Liver (tissue), 9 donors: Measurements from ENCODE around the gene GGN. TPM values are rescaled to one million over a fixed set of nuclear protein-coding genes. Genes with fewer than 3 reads are reported as not detected.

ENCODE experiments used
- DNase-seq: peaks from one replicate; pipeline ENCODE4 v3.0.0-alpha.2; 2017; ENCODE audit warnings: low spot score
- H3K27ac ChIP-seq, 2 donors: one replicate each; pipeline ENCODE4 v1.7.0; 2013; ENCODE audit warnings: inconsistent platforms in 2 of 2, low read length in 2 of 2, control low read depth in 1 of 2, low read depth in 1 of 2, mild to moderate bottlenecking in 1 of 2
- H3K27me3 ChIP-seq, 4 donors: one replicate each; pipeline versions ENCODE4 v1.6.1 to v1.7.0; 2013; ENCODE audit warnings: low read length in 3 of 4, inconsistent platforms in 1 of 4, mild to moderate bottlenecking in 1 of 4, moderate library complexity in 1 of 4; ENCODE audit not compliant: control insufficient read depth in 4 of 4, insufficient read depth in 4 of 4
- H3K36me3 ChIP-seq, 4 donors: one replicate each; pipeline versions ENCODE4 v1.6.1 to v1.7.0; 2013; ENCODE audit warnings: low read length in 3 of 4, mild to moderate bottlenecking in 3 of 4, low read depth in 1 of 4, moderate library complexity in 1 of 4; ENCODE audit not compliant: control insufficient read depth in 4 of 4, insufficient read depth in 3 of 4
- H3K4me1 ChIP-seq, 4 donors: one replicate each; pipeline versions ENCODE4 v1.6.1 to v1.7.0; 2013; ENCODE audit warnings: low read length in 3 of 4, mild to moderate bottlenecking in 3 of 4, moderate library complexity in 1 of 4; ENCODE audit not compliant: control insufficient read depth in 4 of 4, insufficient read depth in 4 of 4
- H3K4me3 ChIP-seq, 3 donors: one replicate each; pipeline versions ENCODE4 v1.6.1 to v1.7.0; 2013; ENCODE audit warnings: low read length in 3 of 3, control low read depth in 1 of 3, low read depth in 1 of 3, mild to moderate bottlenecking in 1 of 3
- H3K9ac ChIP-seq, 2 donors: one replicate each; pipeline ENCODE4 v1.7.0; 2013; ENCODE audit warnings: low read length in 2 of 2, mild to moderate bottlenecking in 2 of 2, moderate library complexity in 2 of 2, control low read depth in 1 of 2, low read depth in 1 of 2
- H3K9me3 ChIP-seq, 4 donors: one replicate each; pipeline versions ENCODE4 v1.6.1 to v1.7.0; 2013; ENCODE audit warnings: low read length in 3 of 4; ENCODE audit not compliant: control insufficient read depth in 4 of 4
- EGR1 ChIP-seq, 2 donors: IDR thresholded peaks; 2 replicates each; pipeline ENCODE4 v1.6.1; 2016 to 2018; ENCODE audit warnings: antibody characterized with exemption in 2 of 2, low read depth in 2 of 2
- FOXA1 ChIP-seq: IDR thresholded peaks from 2 replicates; pipeline ENCODE4 v1.6.1; 2016; ENCODE audit warnings: antibody characterized with exemption
- FOXA2 ChIP-seq: IDR thresholded peaks from 2 replicates; pipeline ENCODE4 v1.6.1; 2016; ENCODE audit warnings: antibody characterized with exemption
- GABPA ChIP-seq, 2 donors: IDR thresholded peaks in 1 of 2; conservative IDR thresholded peaks in 1 of 2; 2 replicates each; pipeline ENCODE4 v1.6.1; 2016; ENCODE audit warnings: antibody characterized with exemption in 2 of 2, mild to moderate bottlenecking in 1 of 2, moderate library complexity in 1 of 2
- HNF4A ChIP-seq, 2 donors: conservative IDR thresholded peaks; 2 replicates each; pipeline ENCODE4 v1.6.1; 2016; ENCODE audit warnings: antibody characterized with exemption in 2 of 2, mild to moderate bottlenecking in 2 of 2
- HNF4G ChIP-seq: IDR thresholded peaks from 2 replicates; pipeline ENCODE4 v1.6.1; 2016; ENCODE audit warnings: antibody characterized with exemption
- JUND ChIP-seq, 2 donors: IDR thresholded peaks; 2 replicates each; pipeline ENCODE4 v1.6.1; 2016; ENCODE audit warnings: antibody characterized with exemption in 2 of 2
- NR2F2 ChIP-seq: IDR thresholded peaks from 2 replicates; pipeline ENCODE4 v1.6.1; 2016; ENCODE audit warnings: antibody characterized with exemption
- RAD21 ChIP-seq, 2 donors: IDR thresholded peaks; 2 replicates each; pipeline ENCODE4 v1.6.1; 2016; ENCODE audit warnings: antibody characterized with exemption in 2 of 2, mild to moderate bottlenecking in 2 of 2
- RXRA ChIP-seq, 2 donors: IDR thresholded peaks; 2 replicates each; pipeline ENCODE4 v1.6.1; 2017 to 2018; ENCODE audit warnings: antibody characterized with exemption in 2 of 2, mild to moderate bottlenecking in 1 of 2
- SP1 ChIP-seq: IDR thresholded peaks from 2 replicates; pipeline ENCODE4 v1.6.1; 2018; ENCODE audit warnings: antibody characterized with exemption, mild to moderate bottlenecking
- TAF1 ChIP-seq: conservative IDR thresholded peaks from 2 replicates; pipeline ENCODE4 v1.6.1; 2016; ENCODE audit warnings: antibody characterized with exemption, mild to moderate bottlenecking
- YY1 ChIP-seq: IDR thresholded peaks from 2 replicates; pipeline ENCODE4 v1.6.1; 2016; ENCODE audit warnings: antibody characterized with exemption, mild to moderate bottlenecking
- WGBS: extraction: QIAGEN DNeasy Blood & Tissue Kit; methylation state at CpG from one replicate; pipeline ENCODE4 v1.1.7; 2013; 5-methylcytosine and 5-hydroxymethylcytosine counted together
- polyA plus RNA-seq, 2 donors: library from polyadenylated mRNA; stranded (reverse) in 1 of 2; unstranded in 1 of 2; fragments of 200-250 nt in 1 of 2; fragments of >200 nt in 1 of 2; fragmentation: Nextera tagmentation in 1 of 2; extraction: Ambion mirVana in 1 of 2; gene quantifications; one replicate each; pipeline versions ENCODE4 v1.2.1 to v1.2.3, GENCODE V29; 2013 to 2015
- total RNA-seq, 2 donors: library from RNA; depleted of rRNA; stranded (reverse); fragments of >200 nt; gene quantifications; one replicate each; pipeline ENCODE4 v1.2.3, GENCODE V29; 2014
- TF ChIP-seq, protein P1 (sequence below): IDR thresholded peaks from 2 replicates; pipeline ENCODE4 v1.6.1; 2016; ENCODE audit warnings: antibody characterized with exemption
- TF ChIP-seq, protein P2 (sequence below): fragments of 150-350 bp; IDR thresholded peaks from 2 replicates; pipeline ENCODE4 v1.5.1; 2017; ENCODE audit warnings: improper control_type of control experiment, low read depth, low read length; ENCODE audit not compliant: missing input control
- TF ChIP-seq, protein P3 (sequence below): IDR thresholded peaks from 2 replicates; pipeline ENCODE4 v1.6.1; 2016; ENCODE audit warnings: antibody characterized with exemption
- TF ChIP-seq, protein P4 (sequence below): IDR thresholded peaks from 2 replicates; pipeline ENCODE4 v1.6.1; 2016; ENCODE audit warnings: antibody characterized with exemption
- TF ChIP-seq, protein P5 (sequence below): IDR thresholded peaks from 2 replicates; pipeline ENCODE4 v1.6.1; 2016; ENCODE audit warnings: antibody characterized with exemption, mild to moderate bottlenecking
- donor health status: healthy.
- donor health status: healthy.
- donor health status: healthy.
- donor health status: healthy.
- donor health status: healthy.

The GGN gene
- total and polyA plus RNA-seq, 4 donors = not detected

DNA sequence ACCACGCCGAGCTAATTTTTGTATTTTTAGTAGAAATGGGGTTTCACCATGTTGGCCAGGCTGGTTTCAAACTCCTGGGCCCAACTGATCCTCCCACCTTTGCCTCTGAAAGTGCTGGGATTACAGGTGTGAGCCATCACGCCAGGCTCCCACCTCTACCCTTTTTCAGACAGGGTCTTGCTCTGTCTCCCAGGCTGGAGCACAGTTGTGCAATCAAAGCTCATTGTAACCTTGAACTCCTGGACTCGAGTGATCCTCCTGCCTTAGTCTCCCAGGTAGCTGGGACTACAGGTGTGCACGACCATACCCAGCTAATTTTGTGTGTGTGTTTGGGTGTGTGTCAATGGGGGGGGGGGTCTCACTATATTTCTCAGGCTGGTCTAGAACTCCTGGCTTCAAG lies 36.4 kb upstream of the GGN start:
- Histone ChIP-seq H3K27ac (no peak overlapping the region), H3K9ac (no peak overlapping the region), H3K36me3 (no peaks in the 10 kb centered on the region), H3K9me3 (no peaks in the 10 kb centered on the region), H3K4me3 (no peak overlapping the region), H3K4me1 (no peaks in the 10 kb centered on the region), H3K27me3 (no peaks in the 10 kb centered on the region)
- WGBS = 66% methylated on average over 5 of the region's 5 CpGs
- no peak for DNase-seq
- TF ChIP-seq, protein P1, sequence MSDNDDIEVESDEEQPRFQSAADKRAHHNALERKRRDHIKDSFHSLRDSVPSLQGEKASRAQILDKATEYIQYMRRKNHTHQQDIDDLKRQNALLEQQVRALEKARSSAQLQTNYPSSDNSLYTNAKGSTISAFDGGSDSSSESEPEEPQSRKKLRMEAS = no peak
- no peak for TF ChIP-seq JUND (IDR thresholded peaks at IDR 0.05)
- TF ChIP-seq, protein P2, sequence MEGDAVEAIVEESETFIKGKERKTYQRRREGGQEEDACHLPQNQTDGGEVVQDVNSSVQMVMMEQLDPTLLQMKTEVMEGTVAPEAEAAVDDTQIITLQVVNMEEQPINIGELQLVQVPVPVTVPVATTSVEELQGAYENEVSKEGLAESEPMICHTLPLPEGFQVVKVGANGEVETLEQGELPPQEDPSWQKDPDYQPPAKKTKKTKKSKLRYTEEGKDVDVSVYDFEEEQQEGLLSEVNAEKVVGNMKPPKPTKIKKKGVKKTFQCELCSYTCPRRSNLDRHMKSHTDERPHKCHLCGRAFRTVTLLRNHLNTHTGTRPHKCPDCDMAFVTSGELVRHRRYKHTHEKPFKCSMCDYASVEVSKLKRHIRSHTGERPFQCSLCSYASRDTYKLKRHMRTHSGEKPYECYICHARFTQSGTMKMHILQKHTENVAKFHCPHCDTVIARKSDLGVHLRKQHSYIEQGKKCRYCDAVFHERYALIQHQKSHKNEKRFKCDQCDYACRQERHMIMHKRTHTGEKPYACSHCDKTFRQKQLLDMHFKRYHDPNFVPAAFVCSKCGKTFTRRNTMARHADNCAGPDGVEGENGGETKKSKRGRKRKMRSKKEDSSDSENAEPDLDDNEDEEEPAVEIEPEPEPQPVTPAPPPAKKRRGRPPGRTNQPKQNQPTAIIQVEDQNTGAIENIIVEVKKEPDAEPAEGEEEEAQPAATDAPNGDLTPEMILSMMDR = no peak
- no peak for TF ChIP-seq FOXA1
- TF ChIP-seq HNF4A (conservative IDR thresholded peaks at IDR 0.05) = no peak
- no peak for TF ChIP-seq EGR1 (IDR thresholded peaks at IDR 0.05; ENCODE audit: low read depth in 2 of 2)
- no peak for TF ChIP-seq TAF1
- no peak for TF ChIP-seq RXRA (IDR thresholded peaks at IDR 0.05)
- TF ChIP-seq YY1 = no peak
- no peak for TF ChIP-seq SP1
- TF ChIP-seq, protein P3, sequence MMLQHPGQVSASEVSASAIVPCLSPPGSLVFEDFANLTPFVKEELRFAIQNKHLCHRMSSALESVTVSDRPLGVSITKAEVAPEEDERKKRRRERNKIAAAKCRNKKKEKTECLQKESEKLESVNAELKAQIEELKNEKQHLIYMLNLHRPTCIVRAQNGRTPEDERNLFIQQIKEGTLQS = no peak
- TF ChIP-seq NR2F2 = no peak
- TF ChIP-seq, protein P4, sequence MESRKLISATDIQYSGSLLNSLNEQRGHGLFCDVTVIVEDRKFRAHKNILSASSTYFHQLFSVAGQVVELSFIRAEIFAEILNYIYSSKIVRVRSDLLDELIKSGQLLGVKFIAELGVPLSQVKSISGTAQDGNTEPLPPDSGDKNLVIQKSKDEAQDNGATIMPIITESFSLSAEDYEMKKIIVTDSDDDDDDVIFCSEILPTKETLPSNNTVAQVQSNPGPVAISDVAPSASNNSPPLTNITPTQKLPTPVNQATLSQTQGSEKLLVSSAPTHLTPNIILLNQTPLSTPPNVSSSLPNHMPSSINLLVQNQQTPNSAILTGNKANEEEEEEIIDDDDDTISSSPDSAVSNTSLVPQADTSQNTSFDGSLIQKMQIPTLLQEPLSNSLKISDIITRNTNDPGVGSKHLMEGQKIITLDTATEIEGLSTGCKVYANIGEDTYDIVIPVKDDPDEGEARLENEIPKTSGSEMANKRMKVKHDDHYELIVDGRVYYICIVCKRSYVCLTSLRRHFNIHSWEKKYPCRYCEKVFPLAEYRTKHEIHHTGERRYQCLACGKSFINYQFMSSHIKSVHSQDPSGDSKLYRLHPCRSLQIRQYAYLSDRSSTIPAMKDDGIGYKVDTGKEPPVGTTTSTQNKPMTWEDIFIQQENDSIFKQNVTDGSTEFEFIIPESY = no peak
- TF ChIP-seq RAD21 (IDR thresholded peaks at IDR 0.05) = no peak
- TF ChIP-seq, protein P5, sequence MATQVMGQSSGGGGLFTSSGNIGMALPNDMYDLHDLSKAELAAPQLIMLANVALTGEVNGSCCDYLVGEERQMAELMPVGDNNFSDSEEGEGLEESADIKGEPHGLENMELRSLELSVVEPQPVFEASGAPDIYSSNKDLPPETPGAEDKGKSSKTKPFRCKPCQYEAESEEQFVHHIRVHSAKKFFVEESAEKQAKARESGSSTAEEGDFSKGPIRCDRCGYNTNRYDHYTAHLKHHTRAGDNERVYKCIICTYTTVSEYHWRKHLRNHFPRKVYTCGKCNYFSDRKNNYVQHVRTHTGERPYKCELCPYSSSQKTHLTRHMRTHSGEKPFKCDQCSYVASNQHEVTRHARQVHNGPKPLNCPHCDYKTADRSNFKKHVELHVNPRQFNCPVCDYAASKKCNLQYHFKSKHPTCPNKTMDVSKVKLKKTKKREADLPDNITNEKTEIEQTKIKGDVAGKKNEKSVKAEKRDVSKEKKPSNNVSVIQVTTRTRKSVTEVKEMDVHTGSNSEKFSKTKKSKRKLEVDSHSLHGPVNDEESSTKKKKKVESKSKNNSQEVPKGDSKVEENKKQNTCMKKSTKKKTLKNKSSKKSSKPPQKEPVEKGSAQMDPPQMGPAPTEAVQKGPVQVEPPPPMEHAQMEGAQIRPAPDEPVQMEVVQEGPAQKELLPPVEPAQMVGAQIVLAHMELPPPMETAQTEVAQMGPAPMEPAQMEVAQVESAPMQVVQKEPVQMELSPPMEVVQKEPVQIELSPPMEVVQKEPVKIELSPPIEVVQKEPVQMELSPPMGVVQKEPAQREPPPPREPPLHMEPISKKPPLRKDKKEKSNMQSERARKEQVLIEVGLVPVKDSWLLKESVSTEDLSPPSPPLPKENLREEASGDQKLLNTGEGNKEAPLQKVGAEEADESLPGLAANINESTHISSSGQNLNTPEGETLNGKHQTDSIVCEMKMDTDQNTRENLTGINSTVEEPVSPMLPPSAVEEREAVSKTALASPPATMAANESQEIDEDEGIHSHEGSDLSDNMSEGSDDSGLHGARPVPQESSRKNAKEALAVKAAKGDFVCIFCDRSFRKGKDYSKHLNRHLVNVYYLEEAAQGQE = no peak
- no peak for TF ChIP-seq GABPA (IDR thresholded peaks at IDR 0.05 in 1 of 2, conservative IDR thresholded peaks at IDR 0.05 in 1 of 2)
- no peak for TF ChIP-seq FOXA2
- no peak for TF ChIP-seq HNF4G
